NCI-H748 treated with DMSO at 0.1 percent for 48 hours (cell line): ENCODE results near the gene PHLDA3.
A peak's percentile ranks its signal among the peaks of the same experiment; 100 is the strongest.
"Not testable (repeated sequence)": the region's sequence is repeated elsewhere in the genome, so short reads cannot be mapped to it uniquely, and the experiment has no call there.

Source experiments
- DNase-seq: peaks from one replicate; lab custom pipeline; 2025; lab: John Stamatoyannopoulos, UW

The PHLDA3 gene

DNA sequence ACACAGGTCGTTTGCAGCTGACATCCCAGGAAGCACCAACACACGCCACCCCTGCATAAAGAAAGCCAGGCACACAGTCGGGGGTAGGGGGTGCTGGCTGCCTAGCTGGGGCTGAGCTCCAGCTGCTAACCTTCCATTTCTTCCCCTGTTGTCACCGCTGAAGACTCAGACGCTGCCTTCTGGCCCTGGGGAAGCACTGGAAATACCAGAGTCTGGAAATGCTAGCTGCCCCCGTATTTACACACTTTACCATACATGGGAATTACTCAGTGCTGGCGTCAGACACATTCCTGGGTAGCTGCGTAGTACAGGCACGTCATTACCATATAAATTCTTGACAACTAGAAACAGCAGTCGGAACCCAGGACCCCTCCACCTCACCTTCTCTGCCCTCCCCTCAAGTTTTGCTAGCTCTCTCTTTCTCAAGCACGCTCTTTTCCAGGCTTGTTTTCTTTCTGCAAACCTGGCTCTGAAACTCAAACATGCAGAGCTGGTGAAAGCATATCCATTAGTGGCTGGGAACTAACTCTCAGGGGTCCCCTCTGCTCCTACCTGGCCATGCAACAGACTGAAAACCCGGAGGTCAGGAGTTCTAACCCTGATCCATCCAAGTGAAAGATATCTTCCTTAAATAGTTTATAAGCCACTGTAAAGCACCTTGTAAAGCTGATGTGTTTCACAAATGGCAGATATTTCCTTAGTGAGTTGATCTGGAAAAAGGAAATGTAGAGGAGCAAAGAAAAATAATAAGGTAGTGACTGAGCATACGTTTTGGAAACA, 34.6 kb upstream of the PHLDA3 start:
- DNase-seq, result no peak

DNA sequence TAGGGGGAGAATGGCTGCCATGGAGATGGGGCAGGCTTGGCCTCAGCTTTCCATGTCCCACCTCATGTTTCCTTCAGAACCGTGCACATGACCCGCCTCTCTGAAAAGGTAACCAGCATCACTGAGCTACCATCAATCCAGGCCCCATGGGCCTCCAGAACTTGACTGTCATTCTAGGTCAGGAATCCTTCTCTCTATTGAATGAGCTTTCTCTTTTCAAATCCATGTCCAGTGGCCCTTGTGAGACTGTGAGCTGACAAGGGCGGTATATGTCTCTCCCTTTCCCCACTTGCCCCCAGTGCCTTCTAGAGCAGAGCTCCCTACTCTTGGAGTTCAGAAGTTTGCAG, 33.5 kb upstream of the PHLDA3 start:
- no peak for DNase-seq

DNA sequence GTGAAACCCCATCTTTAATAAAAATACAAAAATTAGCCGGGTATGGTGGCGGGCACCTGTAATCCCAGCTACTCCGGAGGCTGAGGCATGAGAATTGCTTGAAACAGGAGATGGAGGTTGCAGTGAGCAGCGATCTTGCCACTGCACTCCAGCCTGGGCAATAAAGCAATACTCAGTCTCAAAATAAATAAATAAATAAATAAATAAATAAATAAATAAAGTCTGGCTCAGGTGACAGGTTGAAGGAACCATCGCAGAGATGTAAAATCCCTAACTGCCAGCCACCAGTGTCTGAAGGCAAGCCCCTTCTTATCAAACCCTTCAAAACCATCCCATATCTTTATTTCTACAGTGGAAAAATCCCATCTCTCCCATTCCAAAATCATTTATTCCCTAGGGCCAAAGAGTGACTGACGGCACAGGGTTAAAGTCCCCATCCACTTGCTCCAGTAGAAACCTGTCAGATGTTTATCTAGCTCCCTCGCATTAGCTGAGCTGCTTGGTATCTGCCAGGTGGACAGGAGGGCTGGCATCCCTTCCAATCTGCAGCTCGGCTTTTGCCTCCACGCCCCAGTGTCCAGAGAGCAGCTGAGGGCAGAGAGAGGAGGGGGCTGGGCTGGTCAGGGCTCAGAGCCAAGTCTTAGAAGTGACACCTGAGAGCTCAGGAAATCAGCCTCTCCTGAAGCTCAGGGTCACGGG, 33.0 kb upstream of the PHLDA3 start:
- DNase-seq, result peak; percentile 32

DNA sequence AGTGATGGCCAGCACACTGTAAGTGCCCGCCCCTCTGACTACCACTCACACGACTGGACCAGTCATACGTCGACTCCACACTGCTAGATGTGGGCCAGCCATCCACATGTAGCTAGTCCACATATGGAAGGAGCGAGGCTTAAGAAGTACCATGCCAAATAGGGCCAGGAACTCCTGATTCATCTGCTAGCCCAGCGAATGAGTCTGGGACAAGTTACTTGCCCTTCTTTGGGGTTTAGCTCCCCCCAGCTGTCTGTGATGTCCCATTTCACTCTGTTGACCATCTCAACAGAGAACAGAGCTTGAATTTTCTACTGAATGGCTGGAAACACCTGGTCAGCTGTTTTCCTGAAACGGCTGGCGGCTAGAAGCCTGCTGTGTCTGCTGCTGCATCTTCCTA, 32.2 kb upstream of the PHLDA3 start:
- no peak for DNase-seq

DNA sequence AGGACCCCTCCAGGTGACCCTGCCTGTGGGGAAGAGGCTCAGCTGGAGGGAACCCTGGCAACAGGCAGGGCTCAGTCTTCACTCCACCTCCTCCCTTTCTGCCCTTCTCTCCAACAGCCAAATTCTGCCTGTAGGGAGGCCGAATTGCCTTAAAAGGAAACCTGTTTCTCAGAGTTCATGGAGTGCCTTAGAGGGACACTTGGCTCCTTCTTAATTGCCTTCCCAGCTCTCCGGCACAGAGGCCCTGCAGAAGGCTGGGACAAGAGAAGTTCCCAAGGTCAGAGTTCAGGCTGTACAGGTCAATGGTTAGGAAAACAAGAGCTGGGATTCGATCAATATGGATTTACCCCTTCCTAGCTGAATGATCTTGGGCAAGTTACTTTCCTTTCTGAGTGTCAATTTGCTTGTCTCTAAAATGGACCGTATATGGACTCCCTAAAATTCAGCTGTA, 31.7 kb upstream of the PHLDA3 start:
- DNase-seq, result no peak

DNA sequence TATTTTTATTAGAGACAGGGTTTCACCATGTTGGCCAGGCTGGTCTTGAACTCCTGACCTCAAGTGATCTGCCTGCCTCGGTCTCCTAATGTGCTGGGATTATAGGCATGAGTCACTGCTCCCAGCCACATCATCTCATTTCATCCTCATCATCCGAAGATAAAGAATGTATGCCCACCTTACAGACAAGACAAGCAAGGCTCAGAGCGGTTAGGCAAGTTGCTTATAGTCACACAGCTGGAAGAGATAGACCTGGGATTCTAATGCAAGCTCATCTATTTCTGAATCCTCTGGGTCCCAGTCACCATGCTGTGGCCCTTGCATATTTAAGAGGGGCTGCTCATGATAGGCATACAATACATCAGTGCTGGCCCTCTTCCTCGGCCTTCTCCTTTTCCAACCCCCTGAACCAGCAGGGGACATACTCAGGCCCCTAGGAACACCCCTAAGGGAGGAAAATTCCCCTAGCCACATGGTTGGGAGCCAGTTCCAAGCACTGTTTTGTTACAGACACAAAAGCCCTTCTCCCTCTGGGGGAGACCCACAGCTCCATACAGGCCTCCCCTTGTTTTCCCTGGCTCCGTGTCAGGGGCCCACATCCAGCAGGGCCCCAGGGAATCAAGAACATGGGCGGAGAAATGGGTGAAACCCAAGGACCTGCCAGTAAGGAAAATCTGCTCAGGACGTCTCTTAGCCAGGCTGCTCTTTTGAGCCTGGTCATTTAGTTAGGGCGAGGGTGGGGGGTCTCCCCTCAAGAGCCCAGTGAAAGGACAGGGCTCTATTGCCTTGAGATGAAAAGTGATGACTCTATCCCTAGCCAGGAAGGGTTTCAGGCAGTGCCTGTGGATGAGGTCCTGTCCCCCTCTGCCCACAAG, 31.0 kb upstream of the PHLDA3 start:
- DNase-seq, result no peak

DNA sequence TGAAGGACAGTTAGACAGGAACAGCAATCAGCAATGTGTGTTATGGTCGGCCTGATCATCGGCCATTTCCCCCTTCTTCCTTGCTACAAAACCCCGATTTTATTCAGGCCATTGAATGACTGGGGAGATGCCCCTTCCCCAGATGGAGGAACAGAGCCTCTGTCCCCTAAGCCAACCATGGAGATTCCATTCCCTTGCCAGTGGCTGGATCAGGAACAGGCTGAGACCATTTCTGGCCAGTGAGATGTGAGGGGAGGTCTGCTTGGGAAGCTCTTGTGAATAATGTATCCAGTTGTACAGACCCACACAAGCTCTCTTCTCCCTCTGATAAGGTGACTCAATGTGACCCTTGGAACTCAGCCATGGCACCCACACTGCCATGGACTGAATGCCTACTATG, 30.2 kb upstream of the PHLDA3 start:
- no peak for DNase-seq

DNA sequence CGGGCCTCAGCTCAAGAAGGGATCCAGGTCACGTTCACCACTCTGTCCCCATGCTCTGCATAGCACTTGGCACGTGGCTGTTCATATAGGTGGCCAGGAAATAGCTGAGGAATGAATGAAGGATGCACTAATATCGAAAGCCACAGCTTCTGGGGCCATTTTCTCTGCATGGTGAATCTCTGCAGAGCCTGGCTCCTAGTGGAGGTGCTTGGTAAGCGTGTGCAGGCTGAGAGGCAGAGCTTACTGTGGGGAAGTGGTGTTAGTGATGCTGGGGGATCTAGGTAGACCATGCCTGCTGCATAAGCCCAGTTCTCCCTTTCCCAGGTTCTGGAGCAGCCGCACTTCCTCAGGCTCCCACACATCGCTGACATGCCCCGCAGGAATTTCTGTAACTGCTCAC, 29.6 kb upstream of the PHLDA3 start:
- DNase-seq, result no peak

DNA sequence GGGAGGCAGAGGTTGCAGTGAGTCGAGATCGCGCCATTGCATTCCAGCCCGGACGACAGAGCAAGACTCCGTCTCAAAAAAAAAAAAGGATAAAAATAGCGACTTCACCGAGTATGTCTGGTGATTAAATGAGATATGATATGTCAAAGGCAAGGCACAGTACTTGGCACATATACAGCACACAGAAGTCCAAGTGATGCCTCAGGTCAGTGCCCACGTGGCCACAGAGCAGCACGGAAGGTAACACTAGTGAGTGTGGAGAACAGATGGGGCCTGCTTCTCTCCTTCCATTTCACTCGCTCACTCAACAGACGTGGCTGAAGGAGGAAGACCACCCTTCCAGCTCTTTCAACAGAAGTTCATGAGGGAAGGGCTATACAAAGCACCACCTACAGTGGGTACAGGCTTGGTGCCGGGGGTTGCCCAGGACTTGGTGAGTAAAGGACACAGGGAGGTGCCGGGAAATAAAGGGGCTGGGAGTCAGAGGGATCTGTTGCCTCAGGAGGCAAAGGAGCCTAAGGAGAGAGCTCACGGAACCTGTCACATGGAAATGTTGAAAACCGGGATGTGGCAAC, 29.0 kb upstream of the PHLDA3 start:
- DNase-seq, result no peak

DNA sequence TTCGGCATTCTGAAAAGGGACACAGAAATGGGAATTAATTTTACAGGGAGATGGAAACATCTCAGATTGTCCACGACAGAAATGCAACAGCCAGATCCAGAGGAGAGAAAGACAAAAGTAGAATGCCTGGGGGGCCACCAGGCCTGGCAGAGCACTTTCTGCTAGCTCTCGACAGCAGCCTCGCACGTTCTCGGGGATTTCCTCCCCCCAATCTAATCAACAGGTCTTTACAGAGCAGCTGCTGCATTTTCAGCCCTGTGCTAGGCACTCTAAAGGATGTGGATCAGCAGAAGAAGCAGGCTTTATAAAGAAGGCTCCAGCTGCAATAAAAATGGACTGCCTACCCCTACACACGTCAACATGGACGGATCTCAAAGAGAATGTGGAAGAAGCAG, 27.3 kb upstream of the PHLDA3 start:
- DNase-seq, result no peak

DNA sequence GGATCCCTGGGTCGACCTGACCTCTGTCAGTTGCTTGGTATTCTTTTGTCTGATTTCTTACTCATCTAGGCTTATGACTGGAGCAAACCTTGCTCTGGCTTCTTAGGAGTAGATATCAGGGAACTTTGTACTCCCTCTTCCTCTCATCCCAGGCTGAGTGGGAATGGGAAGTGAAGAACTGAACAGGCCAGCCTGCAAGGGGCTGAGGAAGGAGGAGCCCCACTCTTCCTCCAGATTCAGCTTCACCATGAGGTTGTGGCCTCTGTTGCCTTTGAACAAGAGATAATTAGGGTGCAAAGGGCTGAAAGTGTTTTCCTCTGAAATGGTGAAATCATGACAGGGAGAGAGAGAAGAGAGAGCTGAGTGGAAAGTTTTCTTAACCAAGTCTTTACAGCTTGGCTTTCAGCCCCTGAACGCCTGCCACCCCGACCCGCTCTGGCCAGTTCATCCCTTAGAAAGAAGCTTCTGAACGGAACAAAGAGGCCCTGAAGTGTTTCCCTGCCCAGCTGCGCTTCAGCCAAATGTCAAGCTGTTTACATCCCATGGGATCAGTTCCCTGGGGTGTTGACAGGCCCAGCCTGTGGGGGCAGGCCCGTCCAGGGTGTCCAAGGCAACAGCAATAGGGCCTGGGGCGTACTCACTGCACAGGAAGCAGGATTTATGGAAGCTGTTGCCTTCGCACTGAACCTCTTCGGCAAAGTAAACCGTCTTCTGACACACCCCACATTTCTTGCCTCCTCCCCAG, 26.7 kb upstream of the PHLDA3 start:
- no peak for DNase-seq

DNA sequence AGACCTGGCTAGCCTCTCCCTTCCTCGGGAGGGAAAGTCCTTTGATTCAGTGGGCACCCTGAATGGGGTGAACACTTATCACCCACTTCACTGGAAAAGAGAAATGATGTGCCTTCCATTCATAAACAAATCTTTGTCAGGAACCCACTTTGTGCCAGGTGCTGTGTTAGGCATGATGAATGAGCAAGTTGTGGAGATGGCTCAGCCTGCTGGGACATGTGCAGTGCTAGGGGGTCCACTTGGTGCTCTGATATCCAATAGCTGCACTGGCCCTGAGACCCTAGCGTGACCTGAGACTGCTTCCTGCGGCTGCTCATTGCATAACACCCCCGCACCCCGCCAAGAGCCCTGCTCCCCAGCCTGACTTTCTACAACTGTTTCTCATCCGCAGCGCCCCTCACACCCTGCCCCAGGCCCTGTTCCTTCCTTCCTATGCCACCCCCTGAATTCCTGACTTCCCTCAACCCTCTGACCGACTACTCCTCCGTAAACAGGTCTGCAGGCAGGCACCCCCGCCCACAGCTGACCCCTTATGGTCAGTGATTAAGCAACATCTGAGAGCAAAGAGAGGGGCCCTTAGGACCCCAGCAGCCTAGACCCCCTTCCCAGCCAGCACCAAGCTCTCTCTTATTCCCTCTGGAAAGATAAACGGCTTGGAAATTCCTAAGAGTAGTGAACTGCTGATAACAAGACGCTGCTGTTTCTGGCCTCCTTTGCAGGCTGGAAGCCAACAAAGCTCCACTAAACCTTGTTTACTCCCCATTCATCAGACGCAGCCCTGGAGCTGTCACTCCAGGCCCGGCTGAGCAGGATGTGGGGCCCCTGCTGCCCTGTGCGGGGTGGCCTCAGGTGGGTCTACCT, 25.0 kb upstream of the PHLDA3 start:
- no peak for DNase-seq

DNA sequence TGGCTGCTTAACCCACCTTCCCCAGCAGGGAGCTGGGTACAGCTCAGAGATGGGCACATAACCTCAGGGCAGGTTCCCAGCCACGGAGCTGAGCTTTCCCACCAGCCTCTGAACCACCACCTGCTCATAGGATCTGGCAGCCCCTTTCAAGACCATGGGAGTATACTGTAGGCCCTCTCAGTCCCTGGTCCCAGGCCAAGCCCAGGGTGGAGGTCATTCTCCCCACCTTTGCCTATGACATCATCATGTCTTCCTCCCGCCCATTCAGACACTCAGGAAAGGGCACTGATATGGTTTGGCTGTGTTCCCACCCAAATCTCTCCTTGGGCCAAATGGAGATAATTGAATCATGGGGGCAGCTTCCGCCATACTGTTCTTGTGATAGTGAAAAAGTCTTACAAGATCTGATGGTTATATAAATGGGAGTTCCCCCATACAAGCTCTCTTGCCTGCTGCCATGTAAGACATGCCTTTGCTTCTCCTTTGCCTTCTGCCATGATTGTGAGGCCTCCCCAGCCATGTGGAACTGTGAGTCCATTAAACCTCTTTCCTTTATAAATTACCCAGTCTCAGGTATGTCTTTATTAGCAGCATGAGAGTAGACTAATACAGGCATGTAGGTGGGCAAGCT, 24.2 kb upstream of the PHLDA3 start:
- not testable (repeated sequence) for DNase-seq

DNA sequence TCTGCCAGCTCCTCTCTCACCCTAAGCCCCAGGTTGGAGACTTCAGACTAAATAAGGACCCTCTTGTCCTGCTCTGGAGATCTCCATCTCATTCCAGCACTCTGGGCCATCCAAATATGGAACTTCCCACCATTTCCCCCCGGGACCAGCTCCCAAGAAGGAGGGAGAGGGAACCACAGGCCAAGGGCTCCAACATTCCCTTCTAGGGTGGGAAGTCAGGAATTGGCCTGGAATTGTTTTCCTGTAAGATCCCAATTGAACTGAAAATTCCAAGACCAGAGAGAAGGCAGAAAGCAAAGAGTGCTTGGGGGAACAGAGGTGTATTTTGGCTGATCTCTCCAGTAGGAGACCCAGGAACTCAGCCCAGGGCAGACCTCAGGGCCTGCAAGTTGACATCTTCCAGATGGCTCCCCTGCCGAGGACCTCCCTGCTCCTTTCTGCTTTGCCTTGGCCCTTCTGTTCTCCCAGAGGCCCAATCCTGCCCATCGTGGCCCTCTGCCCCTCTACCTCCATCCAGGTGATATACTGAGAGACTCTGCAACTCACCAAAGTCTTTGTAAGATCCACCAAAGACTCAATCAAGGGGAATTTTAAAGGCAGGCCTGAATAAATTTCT, 23.0 kb upstream of the PHLDA3 start:
- no peak for DNase-seq

DNA sequence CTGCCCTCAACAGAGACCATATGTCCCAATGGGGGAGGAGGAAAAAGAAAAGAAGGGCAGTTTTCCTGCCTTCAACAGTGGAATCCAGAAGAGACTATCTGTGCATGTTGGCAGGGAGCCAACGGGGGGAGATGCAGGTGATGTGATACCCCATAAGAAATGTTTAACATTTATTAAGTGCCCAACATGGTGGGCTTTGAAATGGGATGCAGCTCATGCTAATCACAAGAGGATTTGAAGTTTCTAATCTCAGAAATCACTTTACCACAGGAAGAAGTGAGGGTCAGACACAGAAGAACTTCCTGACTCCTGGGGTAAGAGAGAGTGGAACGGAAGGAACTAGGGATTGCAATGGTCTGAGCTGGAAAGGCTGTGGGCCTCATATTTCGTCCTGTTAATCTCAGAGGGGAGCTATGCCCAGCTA, 21.7 kb upstream of the PHLDA3 start:
- no peak for DNase-seq

DNA sequence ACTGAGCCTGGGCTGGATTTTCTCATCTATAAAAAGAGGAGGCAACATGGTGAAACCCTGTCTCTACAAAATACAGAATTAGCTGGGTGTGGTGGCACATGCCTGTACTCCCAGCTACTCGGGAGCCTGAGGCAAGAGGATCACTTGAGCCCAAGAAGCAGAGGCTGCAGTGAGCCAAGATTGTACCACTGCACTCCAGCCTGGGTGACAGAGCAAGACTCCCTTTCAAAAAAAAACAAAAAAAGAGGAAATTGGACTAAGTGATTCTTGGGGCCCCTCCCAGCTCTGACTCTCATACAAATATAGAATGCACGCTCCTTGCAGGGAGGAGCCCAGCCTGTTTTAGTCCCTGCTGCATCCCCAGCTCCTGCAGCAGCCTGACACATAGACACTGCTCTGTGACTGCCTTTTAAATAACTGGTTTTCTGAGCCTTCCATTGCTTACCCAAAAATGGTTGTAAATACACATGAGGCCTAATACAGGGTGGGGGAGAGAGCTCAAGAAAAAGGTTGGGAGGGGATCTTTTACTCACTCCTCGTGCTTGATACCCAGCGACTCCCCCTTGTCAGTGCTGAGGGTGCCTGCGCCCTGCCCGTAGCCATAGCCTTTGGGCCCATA, 20.8 kb upstream of the PHLDA3 start:
- DNase-seq, result no peak

DNA sequence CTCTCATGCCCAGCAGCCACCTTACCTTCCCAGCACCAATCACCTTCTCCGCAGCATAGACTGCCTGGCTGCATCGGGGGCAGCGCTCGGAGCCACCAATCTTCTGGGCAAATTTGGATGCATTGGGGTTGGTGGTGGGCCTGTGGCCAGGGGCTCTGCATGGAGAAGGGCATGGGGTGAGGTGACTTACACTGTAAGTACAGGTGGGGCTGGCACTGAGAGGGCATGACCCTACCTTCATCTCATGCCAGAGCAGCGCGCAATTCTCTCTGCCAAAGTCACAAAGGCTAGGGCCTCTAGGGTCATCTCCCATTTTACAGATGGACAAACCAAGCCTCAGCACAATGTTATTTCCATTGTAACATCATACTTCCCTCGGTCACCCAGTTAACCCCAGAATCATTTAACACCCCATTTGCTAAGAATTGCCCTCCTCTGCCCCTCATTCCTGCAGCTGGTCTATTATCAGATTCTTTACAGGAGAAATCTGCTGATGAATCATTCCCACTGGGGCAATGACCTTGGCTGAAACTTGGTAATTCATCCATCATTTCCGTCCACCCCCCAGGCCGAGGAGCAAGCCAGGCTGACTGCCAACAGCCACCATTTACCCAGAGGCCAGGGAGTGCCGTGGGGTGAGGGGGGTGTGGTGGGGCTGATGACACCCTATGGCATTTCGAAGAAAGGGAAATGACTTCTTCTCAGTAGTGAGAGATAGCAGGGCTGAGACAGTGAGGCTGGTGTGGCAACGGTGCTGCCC, 20.0 kb upstream of the PHLDA3 start:
- DNase-seq, result no peak

DNA sequence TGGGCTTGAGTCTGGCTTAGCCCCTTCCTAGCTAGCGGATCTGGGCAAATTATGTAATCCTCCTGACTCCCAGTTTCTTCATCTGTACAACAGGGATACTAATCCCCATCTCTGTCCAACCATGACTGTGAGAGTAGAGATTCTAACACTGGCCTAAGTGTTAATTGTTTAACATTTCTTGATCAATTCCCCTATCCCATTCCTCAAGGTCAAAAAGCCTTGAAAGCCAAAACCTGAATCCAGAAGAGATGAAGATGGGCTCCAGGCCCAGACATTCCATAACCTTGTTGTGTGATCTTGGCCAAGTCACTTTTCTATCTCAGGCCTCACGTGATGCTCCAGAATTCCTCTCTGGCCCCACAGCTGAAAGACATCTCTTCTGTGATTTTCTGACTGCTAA, 18.8 kb upstream of the PHLDA3 start:
- no peak for DNase-seq

DNA sequence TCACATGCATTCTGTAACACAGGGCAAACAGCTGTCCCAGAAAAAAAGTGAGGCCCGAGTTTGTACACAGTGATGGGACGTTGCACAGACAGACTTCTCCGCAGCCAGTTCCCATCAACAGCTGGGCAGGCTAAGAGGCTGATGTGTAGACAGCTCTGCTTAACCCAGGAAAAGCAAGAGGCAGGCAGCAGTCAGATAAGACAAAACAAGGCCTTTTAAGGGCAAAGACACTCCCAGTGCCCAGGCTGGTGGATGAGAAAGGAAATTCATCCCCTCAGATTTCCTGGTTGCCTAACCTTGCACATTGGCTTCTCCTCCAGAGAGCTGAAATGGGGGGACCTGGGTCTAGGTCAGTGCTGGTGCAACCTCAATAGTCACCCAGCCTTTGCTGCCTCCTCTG, 17.2 kb upstream of the PHLDA3 start:
- no peak for DNase-seq
